HG03565 (cell line): ENCODE data around the gene SOCS7.

Source experiments
- ATAC-seq: cut with Tn5 transposase; IDR thresholded peaks from one replicate; pipeline ENCODE4 v1.9.1; 2021; ENCODE audit warnings: mild to moderate bottlenecking, moderate library complexity; ENCODE audit not compliant: unreplicated experiment

Gene SOCS7

DNA sequence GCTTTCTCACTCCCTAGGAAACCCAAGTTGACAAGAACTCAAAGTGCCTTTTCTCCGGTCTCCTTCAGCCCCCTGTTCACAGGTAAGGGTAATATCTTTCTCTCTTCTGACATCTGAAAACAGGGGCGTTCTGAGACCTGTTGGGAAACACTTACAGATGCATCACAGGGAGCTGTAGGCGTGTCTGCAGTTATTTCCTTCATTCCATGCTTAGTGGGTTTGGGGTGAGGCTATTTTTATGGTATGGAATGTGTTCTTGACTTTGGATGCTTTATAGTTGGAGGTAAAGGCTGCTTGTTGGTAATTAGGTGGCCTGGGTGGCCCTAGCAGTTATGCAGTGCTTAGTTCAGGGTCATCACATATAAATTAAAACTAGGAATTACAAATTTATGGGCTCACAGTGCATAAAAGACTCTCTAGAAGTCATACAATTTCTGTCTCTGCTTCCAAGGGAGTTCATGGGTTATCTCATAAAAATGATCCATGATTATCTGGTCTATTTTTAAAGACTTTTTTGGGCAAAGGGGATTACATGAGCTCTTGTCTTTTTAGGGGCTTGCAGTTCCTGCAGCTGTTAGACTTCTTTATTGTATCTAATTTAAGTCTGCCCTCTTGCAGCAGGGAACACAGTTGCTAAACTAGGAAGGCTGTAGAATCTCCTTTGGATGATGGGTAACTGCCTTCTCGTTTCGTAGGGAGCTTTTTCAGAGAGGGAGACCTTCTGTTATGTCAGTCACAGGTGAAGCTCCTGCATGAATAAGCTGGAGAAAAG is 10.2 kb downstream of the SOCS7 start:
- ATAC-seq: no peak

- no peak for ATAC-seq
Observed at GRCh38 chr17:38363016-38363415, 11.4 kb downstream of the SOCS7 start.

- no peak for ATAC-seq
Observed at GRCh38 chr17:38364741-38365140, 13.1 kb downstream of the SOCS7 start.

GRCh38 chr17:38369124-38369886 is 17.7 kb downstream of the SOCS7 start:
- no peak for ATAC-seq

- no peak for ATAC-seq
Observed at GRCh38 chr17:38379448-38379847, 27.8 kb downstream of the SOCS7 start.

DNA sequence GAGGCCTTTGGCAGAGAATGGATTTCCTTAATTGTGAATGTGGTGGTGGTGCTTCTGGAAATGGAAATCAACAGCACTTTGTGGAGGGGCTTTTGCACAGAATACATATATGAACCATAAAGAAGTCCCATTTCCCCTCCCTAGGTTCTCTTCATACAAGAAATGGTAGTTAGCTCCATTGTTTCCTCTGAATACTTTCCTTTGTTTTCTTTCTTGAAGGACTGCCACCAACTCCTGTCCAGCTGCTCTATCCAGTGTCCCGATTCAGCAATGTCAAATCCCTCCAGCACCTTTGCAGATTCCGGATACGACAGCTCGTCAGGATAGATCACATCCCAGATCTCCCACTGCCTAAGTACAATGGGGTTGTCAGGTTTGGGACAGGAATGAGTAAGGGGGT is 43.4 kb downstream of the SOCS7 start:
- no peak for ATAC-seq

DNA sequence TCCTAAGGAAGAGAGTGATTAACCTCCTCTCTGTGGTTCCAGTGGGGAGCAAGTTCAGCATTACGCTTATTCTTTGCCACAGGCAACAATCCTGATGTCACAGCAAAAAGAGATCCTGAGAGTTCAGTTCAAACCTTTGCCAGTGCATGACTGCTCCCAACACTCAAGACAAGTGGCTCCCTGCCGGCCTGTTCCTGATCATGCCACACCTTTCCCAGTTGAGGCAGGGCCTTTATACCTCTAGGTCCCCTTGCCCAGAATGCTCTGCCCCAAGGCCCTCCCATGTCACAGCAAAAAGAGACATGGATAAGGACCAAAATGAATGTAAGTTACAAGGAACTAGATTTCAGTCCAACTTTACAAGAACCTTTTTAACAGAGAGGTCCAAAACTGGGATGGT is 45.6 kb downstream of the SOCS7 start:
- ATAC-seq: no peak

GRCh38 chr17:38400286-38400685 is 48.6 kb downstream of the SOCS7 start:
- no peak for ATAC-seq

GRCh38 chr17:38401459-38401858 is 49.8 kb downstream of the SOCS7 start:
- no peak for ATAC-seq

GRCh38 chr17:38402897-38403296 is 51.3 kb downstream of the SOCS7 start:
- ATAC-seq: no peak

GRCh38 chr17:38403491-38403890 is 51.8 kb downstream of the SOCS7 start:
- ATAC-seq: no peak

GRCh38 chr17:38404174-38404943 is 52.7 kb downstream of the SOCS7 start:
- ATAC-seq: no peak

DNA sequence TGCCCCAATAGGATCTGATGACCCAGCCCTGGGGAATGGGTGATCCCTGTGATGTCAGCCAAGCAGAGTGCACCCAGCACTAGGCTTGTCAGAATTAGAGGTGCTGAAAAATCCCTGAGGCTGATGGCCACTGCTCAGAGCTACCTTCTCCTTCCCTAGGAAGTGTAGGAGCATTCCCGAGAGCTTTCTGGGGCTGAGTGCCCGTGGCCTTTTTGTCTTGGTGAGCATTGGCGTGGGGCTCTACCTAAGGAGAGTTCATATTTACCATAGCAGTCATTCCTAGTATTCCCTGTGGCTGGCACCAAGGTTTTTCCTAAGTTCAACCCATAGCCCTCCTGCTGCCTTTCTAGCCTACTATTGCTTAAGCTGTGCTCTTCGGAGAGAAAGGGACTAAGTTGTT is 54.0 kb downstream of the SOCS7 start:
- ATAC-seq: no peak

- ATAC-seq: no peak
Observed at GRCh38 chr17:38410201-38410600, 58.6 kb downstream of the SOCS7 start.

DNA sequence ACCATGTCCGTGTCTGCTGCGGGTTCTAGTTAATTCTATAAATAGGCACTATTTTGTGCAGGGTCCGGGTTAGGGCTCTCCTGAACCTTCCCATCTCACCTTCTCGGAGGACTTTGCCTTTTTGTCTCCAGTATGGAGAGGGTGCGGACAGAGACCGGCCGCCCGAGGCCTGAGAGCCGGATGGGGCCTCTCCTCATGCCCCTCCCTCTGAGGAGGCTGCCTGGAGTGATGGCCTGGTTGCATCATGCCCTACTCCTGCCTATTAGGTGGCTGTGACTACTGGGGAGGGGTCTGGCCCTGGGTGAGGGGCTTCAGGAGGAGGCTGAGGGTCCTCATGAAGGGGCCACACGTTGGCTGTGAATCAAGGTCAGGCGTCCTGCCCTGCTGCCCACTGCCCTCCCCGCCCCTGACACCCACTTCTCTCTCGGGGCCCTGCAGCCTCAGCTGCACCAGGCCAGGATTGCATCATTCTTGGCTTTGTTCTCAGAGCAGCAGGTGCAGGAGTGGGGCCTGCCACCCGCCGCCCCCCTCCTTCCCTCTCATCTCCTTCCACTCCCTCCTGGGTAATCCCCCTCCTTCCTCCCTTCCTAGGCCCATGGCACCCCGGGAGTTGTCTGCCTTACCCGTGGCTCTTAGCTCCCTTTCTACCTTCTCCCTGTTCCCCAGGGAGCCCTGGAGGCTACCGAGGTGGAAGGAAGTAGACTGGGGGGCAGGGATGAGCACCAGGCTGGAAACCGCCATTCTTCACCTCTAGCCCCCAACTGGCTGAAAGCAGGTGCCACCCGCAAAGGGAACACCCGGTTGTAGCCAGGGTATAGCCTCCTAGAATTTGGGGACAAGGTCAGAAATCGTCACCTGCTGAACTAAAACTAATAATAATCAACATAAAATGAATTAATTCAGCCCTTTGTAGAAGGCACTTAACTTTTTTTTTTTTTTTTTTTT is 63.9 kb downstream of the SOCS7 start:
- ATAC-seq: no peak

GRCh38 chr17:38416840-38417209 is 65.2 kb downstream of the SOCS7 start:
- no peak for ATAC-seq

DNA sequence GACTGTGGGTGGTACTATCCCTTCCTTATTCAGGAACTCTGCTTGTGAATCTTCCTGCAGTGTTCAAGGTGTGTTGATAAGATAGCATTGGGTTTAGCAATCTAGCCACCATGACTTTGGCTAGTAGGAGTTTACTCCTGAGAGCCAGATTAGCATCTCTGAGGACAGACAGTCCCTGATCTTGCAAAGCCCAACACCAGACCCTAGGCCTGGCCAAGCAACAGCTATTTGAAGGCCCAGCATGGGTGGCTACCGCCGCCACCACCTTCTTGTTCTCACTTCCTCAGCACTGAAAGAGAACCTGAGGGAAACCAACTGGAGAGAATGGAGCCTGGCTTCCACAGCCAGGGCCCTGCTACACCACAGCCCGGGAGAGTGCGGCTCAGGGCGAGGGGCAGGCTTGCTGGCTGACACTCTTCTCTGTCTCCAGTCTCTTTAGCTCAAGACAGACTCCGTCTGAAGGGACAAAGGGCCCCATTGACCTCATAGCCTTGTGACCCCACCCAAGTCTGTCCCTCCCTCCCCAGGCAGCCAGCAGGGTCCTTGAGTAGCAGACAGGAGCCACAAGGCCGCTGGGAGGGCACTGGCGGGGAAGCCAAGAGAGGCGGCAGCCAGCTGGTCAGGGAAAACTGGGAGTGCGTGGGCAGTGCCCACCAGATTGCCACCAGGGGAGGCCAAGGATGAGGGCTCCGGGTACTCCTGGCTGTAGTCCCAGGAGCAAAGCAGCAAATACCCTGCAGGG is 65.7 kb downstream of the SOCS7 start:
- ATAC-seq: no peak

DNA sequence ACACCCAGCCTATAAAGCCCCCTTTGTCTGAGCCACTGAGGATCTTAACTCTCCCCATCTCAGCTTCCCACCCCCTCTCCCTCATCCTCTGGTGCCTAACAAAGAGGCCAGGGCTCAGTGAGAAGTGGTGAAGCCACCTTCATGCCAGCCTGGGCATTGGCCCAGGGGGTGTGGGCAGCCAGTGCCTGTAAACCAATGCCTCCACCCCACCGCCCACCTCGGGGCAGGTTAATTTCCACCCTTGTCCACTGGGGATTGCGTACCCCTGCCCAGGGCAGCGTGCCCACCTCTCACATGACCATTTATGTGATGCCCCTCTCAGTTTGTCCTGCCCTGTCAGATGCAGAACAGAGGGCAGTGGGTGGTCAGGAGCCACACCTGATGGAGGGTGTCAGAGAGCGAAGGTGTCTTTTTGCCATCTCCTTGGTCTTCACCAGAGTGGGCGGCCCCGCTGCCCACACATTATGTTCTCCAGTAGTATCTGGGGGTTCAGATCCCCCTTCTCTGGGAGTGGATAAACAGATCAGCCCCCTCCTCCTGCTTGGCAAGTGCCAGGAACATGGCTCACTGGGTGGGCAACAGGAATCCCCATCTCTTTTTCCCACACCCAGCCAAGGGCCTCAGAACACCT is 66.5 kb downstream of the SOCS7 start:
- no peak for ATAC-seq

DNA sequence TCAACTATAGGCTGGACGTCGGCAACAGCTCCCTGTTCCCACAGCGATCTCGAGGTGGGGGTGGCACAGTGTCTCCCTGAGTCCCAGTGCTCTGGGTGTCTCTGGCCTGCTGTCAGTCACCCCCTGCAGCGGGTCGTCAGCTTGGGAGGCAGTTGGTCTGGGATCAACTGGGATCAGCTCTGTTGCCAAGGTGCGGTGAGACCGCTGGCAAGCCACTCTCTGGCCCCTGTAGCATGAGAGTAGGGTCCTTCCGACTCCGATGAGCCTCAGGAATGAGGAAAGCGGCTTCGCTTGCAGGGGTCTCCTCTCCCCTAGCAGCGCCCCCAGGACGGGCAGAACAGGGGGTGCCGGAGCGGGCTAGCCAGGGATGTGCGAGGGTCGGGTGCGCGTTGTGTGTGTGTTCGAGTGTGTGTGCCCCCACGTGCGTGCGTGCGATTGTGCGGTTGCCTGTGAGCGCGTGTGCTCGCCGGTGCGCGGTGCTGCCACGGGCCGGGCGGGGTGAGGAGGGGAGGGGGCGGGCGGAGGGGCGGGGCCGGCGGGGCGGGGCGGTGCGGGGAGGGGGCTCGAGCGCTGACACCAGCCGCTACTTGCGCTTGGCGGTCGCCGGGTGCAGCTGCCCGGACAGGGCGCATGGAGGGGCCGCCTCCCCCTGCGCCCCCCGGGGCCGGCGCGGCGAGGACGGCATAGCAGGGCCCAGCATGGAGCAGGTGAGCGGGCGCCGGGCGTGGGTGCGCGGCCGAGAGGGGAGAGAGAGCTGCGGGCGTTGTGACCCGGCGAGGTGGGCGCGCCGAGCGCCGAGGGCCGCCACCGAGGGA is 67.3 kb downstream of the SOCS7 start:
- no peak for ATAC-seq
